ENCODE data around the gene PLXNA4.

PLXNA4 gene

DNA sequence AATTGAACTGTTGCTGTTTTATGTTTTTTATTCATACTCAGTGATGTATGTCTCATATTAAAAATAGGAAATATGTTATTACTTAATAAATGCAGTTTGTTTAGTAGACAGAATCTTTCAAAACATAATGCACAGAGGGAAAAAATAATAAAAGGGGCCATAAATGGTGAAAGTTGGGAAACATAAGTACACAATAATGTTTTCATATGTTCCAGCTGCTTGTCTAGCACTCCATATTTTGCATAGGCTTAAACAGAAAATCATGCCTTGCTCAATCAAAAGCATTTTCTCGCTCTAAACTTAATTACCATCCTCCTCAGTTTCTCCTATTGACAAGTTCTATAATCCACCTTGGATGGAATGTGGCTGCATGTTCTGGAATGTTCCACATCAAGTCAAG lies 333.2 kb downstream of the PLXNA4 start:
- no peak for DNase-seq (ENCODE audit: low read depth in 2 of 2)

DNA sequence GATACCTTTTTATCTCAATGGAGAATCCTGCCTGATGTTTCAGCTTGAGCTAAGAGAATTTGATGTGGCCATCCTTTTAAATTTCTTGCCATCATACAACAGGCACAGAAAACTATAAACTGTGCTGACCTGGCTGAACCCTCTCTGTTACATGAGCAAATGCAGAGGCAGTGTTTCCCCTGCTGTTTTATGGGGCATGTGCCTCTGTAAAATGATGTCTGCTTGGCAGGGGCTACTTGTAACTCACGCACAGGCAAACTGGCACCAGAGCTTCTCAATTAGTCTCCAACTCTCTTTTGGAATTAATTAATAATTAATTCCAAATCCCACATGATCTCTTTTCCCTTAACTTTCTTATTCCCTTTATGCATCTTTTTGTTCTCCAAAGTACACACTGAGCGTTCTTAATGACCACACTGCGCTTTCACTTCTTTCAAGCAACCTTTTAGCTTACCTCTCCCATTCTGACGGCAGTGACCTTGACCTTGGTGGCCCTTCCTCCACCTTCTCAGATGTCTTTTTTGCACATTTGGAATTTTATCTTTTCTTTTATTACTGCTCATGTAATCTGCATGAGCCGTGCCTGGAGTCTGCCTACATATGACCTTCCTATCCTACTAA lies 334.0 kb downstream of the PLXNA4 start:
- no peak for DNase-seq (ENCODE audit: low read depth in 2 of 2)

DNA sequence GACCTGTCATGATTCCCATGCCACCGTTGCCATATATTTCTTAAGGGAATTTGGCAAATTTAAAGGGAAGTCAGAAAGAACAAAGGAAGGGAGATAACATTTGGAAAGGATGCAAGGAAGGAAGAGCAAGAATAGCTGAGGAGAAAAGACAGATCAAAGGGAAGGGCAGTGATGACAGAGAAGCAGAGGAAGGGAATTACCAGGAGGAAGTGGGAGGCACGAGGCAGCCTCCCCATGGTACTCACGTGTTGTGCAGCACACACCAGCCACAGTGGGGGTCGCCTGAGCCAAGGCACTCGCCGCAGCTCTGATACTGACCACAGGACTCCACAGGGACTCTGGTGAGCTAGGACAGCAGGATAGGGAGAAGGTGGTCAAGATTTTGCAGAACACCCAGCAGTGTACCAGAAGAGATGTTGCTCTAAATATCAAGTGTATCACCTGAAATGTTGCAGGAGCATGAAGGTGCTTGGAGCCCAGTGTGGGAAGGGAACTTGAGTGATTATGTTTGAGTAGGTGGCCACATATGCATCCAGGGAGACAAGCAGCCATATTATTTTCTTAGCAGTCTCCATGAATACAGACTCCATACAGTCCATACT lies 335.3 kb downstream of the PLXNA4 start:
- DNase-seq (ENCODE audit: low read depth in 2 of 2) = no peak

DNA sequence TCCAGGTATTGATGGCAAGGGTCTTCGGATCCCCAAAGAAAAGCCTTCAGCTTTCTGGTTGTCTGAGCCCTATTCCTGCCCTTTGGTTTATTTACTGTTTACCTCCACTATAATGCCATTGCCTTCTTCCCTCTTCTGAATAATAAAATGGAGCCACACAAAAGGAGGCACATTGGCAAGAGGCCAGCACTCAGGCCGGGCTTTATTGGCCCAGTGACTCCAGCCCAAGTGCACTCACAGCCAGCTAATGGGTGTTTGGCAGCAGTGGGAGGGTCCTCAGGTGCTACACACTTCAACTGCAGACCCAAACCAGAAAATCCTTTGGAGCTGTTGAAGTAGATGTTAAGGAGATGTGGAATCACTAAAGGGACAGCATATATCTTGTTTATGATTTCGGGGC lies 336.0 kb downstream of the PLXNA4 start:
- DNase-seq (ENCODE audit: low read depth in 2 of 2) = no peak

DNA sequence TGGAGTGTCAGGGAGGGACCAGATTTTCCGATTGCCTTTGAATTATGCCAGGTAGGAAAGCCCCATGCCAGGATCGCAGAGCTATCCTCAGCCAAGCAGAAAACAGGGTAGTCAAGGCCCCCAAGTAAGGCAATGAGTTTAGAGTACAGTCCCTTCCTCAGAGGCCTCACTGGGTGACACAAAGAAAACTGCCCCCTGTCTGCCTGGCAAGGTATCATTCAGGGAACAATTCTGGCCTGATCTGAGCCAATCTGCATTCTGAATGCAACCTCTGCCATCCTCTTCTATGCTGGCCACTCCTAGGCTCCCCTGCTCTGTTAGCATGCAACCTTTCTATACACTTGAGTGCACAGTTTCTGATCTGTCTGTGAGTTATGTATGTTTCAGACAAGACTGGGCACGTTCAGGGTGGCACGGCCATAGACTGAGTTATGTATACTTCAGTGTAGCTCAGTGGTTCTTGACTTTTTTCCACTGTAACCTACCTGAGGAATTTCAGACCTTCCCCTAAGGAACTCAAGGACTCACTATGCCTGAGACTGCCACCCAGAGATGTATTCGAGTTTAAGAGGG lies 336.8 kb downstream of the PLXNA4 start:
- DNase-seq (ENCODE audit: low read depth in 2 of 2) = no peak

DNA sequence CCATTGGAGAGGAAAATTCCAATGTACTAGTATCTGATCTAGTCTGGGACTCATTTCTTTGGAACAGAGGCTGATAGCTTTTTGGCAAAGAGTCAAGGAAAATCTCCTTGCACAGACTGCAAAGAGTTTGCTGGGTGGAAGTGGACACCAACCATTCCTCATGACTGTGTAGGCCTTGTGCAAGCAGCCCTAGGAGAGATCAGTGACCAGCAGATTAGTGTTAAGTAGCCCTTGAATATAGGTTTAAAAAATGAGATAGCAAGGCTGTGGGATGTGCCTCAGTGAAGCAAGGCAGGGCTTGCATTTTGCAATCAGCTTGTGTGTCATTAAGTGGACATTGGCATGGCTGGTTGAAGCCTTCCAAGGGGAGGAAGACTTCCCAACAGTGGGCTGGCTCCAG lies 341.6 kb downstream of the PLXNA4 start:
- no peak for DNase-seq (ENCODE audit: low read depth in 2 of 2)

DNA sequence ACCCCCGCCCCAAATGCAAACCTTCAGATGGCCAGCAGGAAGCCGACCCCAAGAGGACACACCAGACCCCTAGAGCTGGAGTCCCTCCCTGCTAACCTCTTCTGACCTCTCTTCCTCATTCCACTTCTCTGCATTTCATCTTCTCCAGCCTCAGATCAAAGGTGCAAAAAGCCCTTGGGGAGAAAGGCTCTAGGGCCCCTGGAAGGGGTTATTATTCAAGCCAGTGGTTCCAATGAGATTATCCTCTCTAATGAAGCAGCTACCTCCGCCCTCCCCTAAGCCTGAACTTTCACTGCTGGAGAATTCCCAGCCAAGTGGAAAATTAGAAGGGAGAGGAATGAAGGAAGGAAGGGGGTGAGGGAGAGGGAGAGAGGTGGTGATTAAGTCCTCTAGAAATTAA lies 343.9 kb downstream of the PLXNA4 start:
- no peak for DNase-seq (ENCODE audit: low read depth in 2 of 2)

DNA sequence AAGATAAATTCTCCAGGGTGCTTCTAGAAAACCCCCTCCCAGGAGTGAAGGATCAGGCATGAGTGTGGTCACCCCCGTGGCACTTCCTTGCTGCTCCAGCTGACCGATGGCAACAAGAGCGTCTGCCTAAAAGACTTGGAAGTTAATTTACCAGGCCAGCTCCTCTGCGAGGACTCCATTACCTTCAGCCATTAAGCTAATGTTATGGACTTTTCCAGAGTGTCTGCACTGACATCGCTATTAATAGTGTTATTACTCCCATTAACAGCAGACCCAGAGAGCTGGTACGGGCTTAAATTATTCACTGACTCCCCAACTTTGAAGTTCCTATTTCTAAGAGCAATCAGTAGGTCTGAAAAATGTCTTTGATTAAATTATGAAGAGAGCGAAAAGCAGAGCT lies 345.8 kb downstream of the PLXNA4 start:
- DNase-seq (ENCODE audit: low read depth in 2 of 2) = no peak

DNA sequence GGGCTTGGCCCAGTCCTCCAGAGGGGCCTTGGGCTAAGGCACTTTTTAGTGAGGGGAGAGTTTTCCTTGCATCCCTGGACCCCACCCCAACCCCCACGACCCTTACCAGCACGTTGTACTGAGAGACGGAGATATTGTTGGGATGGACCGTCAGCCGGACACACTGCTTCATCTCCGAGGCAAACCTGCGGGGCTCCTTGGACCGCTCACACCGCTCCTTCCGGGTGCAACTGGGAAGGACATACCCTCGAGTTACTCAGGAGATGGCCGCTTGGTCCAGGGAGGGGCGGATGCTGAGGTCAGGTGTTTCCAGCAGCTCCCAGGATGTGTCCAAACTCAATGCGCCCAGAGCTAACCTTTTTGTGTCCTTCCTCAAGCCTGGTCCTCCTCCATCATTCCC lies 348.0 kb downstream of the PLXNA4 start:
- DNase-seq (ENCODE audit: low read depth in 2 of 2) = no peak

DNA sequence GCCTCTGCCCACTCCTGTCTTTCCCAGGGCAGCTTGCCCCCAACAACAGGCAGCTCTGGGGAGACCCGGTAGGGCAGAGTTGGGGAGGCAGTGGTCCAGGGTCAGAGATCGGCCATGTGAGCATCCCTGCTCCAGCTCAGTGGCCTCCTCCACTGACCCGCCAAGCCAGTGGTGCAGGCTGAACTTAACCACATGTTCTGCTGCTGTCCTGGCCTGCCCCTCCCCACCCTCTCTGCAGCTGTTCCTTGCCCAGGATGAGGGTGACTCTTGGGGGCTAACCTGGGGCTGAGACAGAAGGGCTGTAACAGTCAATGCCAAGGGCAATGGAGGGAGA lies 349.3 kb downstream of the PLXNA4 start:
- no peak for DNase-seq (ENCODE audit: low read depth in 2 of 2)

DNA sequence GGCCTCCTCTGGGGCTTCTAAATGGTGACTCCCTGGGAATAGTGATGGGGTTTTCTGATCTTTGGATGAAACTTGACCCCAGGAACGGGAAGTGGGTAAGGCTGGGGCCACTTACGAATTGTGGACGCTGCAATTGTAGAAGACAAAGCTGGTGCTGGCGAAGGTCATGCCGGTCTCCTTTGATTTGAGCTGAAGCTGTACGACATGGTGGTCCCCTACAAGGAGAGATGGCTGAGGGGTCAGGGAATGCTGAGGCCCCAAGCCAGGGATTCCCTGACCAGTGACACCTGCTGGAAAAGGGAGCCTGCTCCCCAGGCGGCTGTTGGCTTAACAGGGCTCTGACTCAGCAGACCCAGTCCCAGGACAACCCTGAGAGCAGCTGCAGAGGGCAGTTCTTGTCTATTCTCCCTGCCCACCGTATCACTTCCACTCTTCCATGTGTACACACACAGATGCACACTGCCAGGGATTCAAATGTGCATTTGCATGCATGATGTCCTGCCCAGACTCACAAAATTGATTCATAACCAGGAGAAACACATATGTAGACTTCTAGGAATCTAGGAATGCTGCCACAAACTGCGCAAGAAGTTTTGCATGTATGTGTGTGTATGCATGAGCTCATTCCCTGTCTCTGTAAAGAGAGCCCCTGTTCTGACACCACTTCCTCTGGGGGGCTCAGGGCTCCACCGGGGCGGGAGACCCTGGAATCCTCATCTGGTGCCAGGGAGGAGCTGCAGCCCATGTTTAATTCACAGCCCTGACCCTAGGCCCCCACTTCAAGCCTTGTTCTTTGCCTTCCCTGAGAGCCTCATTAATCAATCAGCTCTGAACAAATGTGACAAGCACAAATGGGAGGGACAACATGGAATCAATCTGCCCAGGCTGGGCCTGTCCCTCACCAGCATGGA lies 350.0 kb downstream of the PLXNA4 start:
- no peak for DNase-seq (ENCODE audit: low read depth in 2 of 2)

DNA sequence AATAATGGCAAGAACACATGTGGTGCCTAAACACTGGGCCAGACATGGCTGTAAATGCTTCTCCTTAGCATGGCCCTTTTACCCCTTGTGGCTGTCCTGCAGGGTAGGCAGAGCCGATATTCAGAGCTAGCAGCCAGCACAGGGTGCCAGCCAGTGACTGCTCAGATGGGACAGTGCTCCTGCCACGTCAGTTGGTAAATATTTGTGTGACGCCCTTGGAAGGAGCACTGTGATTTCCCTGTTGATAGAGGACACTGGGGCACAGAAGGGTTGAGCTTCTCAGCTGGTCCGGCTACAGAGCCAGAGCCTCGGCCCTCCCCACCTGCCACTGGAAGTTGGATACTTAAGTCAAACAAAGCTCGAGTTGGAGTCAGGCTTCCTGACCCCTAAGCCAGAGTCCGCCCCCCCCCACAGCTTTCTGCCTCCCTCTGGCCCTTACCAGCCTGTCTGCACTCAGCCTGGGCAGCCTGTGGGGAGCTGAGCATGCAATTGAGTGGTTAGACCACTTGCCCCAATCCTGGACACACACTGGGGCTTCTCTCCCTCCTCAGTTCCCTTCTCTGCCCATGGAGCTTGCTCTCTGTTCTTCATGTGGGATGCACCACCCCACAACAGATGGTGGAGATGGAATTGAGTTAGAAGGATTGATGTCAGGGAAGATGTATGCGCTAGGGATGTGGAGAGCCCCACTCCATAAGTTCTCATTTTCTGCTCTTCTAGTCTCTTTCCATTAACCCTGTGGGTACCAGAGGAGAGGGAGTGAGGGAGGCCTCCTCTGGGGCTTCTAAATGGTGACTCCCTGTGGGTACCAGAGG lies 350.8 kb downstream of the PLXNA4 start:
- DNase-seq (ENCODE audit: low read depth in 2 of 2) = no peak

DNA sequence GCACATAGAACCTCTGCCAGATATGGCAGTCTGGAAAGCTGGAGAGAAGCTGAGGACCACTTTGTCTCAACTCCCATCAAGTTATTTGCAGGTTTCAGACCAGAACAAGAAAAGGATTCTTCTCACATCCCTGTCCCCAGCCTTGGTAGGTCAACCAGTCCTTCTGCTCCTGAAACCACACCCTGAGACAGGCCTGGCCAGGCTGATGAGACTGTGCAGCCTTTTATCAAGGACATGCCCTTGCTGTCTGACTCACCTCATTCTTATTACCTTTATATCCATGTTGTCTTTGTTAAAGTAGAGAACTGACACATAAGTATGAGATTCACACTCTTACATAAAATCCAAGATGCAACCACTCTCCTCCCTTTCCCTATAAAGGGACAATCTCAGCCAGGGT lies 354.9 kb downstream of the PLXNA4 start:
- no peak for DNase-seq (ENCODE audit: low read depth in 2 of 2)

DNA sequence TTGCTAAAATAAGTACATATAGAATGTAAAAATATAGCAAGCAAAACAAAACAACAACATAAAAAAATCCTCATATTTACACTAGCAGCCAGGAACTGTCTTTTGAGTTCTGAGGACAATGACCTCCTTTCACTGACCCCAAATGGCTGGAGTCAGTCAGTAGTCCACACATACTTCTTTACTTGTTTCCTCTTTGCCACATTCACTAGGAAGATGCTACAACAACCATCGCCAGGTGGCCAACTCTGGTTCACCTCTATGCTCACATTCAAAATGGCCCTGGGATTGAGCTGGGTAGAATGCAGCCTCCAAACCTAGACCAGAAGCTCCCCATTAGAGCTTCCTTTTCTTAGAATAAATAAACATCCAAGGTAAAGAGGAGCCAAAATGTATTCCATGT lies 356.2 kb downstream of the PLXNA4 start:
- DNase-seq (ENCODE audit: low read depth in 2 of 2) = no peak

DNA sequence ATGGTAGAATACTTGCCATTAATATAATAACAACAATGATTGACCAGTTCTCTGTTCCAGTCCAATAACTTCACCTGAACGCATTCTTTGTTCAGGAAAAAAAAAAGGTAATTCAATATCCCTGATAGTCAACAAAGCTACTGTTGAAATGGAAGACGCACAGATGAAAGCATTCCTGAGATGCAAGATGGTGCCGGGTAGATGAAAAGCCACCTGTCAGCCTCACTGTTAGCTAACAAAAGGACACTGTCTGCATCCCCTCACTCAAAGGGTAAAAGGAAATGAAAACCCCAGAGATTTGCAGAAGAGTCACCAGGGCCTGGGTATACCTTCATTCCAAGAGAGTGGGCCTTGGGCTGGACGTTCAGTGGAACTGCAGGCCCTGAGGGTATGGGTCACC lies 357.4 kb downstream of the PLXNA4 start:
- no peak for DNase-seq (ENCODE audit: low read depth in 2 of 2)

DNA sequence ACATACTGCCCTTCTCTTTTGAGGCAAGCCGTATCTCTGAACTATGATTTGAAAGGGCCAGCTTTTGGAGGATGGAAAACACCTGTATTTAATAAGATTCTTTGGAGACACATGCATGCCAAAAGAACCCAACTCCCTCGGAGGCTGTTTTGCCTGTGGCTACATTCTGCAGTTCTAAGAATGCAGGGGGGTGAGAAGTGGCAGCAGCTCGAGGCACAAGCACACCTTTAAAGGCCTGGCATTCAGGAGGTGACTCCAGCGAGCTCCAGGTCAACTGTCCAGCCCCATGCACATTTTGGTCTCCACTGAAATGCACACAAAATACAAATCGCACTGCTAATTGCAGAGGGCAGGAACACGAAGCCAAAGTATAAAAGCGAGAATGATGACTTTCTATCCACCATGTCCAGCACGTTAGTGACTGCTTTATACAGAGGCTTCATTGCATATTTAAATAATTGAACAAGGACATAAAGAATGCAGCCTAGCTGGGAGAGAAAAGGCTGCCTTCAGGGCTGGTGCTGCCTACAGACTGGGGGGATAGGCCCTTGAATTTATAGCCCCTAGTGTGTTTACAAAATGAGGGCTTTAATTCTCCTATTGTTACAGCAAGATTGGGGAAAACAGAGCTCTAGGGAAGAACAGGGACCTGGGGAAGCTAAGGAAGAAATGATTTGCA lies 359.3 kb downstream of the PLXNA4 start:
- DNase-seq (ENCODE audit: low read depth in 2 of 2) = no peak

DNA sequence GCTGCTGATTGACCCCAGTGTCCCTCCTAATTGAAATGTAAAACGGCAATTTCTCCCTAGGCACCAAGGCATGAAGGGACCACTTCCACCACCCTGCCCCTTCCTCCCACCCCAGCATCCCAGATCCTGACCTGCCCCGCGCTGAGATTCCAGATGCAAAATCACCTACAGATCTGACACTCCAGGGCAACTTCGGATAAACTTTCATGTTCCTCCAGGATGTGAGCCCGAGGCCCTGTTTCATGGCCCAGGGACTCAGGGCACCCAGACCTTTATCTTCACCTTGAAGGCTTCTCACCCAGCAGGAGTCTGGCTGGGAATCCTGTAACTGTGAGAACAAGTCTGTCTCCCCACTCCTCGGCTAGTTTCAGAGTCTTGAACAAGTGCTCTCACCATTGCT lies 361.8 kb downstream of the PLXNA4 start:
- DNase-seq (ENCODE audit: low read depth in 2 of 2) = no peak

DNA sequence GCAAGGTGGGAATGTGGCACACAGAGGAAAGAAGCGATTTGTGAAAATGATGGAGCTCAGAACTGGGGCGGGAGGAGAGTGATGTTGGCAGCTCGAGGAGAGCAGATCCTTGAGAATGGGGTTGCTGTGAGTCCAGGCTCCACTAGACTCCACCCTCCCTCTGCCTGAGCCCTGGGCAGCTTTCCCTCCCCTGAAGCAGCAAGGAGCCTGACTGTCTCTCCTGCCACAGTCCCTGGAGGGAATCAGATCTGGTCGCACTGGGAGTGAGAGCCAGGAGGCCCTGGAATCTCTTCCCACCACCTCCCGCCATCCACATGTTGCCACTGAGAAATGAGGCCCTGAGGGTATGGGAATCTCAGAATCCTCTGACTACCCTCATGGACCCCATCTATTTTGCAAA lies 362.7 kb downstream of the PLXNA4 start:
- no peak for DNase-seq (ENCODE audit: low read depth in 2 of 2)

DNA sequence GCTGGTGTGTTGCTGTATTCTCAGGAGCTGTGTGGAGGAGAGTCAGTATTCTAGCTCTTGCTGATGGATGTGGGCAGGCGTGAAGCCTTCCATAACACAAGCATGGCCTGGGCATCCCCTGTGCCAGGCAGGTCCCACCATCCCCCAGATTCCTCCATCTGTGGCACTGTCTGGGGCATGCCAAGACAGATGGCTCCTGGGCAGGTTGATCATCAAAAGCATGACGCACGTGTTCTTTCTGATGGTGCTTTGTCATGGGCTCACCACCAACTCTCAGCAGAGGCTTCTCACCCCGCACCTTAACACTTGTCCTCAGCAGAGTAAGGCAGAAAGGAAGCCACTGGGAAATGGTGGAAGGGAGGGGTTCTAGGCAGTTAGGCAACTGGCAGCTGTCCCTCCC lies 364.3 kb downstream of the PLXNA4 start:
- DNase-seq (ENCODE audit: low read depth in 2 of 2) = no peak

DNA sequence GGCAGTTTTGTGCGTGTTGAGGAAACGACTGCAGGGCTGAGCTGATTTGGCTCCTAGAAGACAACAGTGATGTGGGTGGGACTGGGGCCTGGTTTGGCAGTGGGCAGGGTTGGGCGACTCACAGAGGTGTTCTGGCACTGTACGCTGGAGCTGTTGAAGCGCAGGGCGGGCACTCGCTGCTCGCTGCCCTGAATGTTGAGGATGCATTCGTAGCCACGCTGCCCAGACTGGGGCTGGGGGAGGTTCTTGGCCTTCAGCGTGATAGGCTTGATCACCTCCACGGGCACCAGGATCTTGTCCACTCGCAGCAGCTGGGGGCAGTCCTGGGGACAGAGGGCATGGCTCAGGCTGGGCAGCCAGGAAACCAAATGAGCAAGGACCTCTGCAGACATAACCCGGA lies 365.4 kb downstream of the PLXNA4 start:
- no peak for DNase-seq (ENCODE audit: low read depth in 2 of 2)

DNA sequence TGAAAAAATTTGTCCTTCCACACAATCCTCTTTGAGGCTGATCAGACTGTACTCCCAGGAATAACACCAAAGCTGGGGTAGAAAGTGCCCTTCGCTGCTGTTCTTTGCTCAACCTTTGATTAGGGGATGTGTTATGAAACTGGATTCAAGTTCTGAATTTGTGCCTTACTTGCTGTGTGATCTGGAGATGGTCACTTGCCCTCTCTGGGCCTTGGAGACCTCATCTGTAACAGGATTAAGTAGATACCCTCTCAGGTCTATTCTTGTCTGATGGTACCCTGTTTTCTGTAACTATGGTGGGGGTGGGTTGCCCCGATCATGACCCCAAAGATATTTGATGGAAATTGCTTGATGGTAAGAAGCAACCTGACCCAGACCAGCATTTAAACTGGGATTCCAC lies 368.5 kb downstream of the PLXNA4 start:
- no peak for DNase-seq (ENCODE audit: low read depth in 2 of 2)
